Neural cell (in vitro differentiated cells): ENCODE results near the gene CACNA1C. TPM values are rescaled to one million over a fixed set of nuclear protein-coding genes. Genes with fewer than 3 reads are reported as not detected.

Experiments used
- H2AFZ ChIP-seq: fragments of 200-600, 300-800 bp; sonication (generic), shearing (Covaris generic); 2 replicates; pipeline ENCODE4 v1.6.0; 2014; ENCODE audit warnings: low read depth, mild to moderate bottlenecking, antibody characterized with exemption, low read length, moderate library complexity
- H3F3A ChIP-seq: fragments of 200-600 bp; shearing (Covaris generic); 2 replicates; pipeline ENCODE4 v1.6.1; 2016; ENCODE audit warnings: mild to moderate bottlenecking, moderate library complexity, mixed read lengths, antibody characterized with exemption, low read length; ENCODE audit not compliant: insufficient read depth, poor library complexity, severe bottlenecking
- H3K27ac ChIP-seq: fragments of 200-600, 300-800 bp; sonication (generic), shearing (Covaris generic); 2 replicates; pipeline ENCODE4 v1.5.1; 2014; ENCODE audit warnings: mild to moderate bottlenecking, low read length, moderate library complexity
- H3K27me3 ChIP-seq: fragments of 300-800, 200-600 bp; sonication (generic), shearing (Covaris generic); 2 replicates; pipeline ENCODE4 v1.6.0; 2014; ENCODE audit warnings: mild to moderate bottlenecking, low read depth, low read length, moderate library complexity; ENCODE audit not compliant: insufficient read depth
- H3K36me3 ChIP-seq: fragments of 300-800, 200-600 bp; sonication (generic), shearing (Covaris generic); 2 replicates; pipeline ENCODE4 v1.5.1; 2014; ENCODE audit warnings: mild to moderate bottlenecking, antibody characterized with exemption, low read length, moderate library complexity; ENCODE audit not compliant: insufficient read depth
- H3K4me2 ChIP-seq: fragments of 300-800, 200-600 bp; sonication (generic), shearing (Covaris generic); 2 replicates; pipeline ENCODE4 v1.6.0; 2014; ENCODE audit warnings: mild to moderate bottlenecking, low read length
- H3K4me3 ChIP-seq: fragments of 300-800, 200-600 bp; sonication (generic), shearing (Covaris generic); 2 replicates; pipeline ENCODE4 v1.5.1; 2014; ENCODE audit warnings: mild to moderate bottlenecking, low read length, moderate library complexity
- H3K79me2 ChIP-seq: fragments of 200-600 bp; shearing (Covaris generic); replicated peaks from 2 replicates; pipeline ENCODE4 v1.6.0; 2014; ENCODE audit warnings: mild to moderate bottlenecking, low read length, moderate library complexity; ENCODE audit not compliant: insufficient read depth
- H3K9ac ChIP-seq: fragments of 300-800, 200-600 bp; sonication (generic), shearing (Covaris generic); 2 replicates; pipeline ENCODE4 v1.6.1; 2016; ENCODE audit warnings: mild to moderate bottlenecking, low read length, mixed read lengths
- H3K9me2 ChIP-seq: fragments of 200-600 bp; shearing (Covaris generic); 2 replicates; pipeline ENCODE4 v1.6.1; 2016; ENCODE audit warnings: mild to moderate bottlenecking, low read length, mixed read lengths; ENCODE audit not compliant: insufficient read depth
- H3K9me3 ChIP-seq: fragments of 200-600, 300-800 bp; sonication (generic), shearing (Covaris generic); 2 replicates; pipeline ENCODE4 v1.6.1; 2016; ENCODE audit warnings: mild to moderate bottlenecking, mixed run types, low read length, moderate library complexity, mixed read lengths
- H4K20me1 ChIP-seq: fragments of 200-600 bp; shearing (Covaris generic); 2 replicates; pipeline ENCODE4 v1.6.1; 2016; ENCODE audit warnings: mild to moderate bottlenecking, mixed run types; ENCODE audit not compliant: insufficient read depth
- EP300 ChIP-seq: fragments of 450-650 bp; conservative IDR thresholded peaks from 2 replicates; pipeline ENCODE4 v1.6.1; 2014; ENCODE audit warnings: antibody characterized with exemption, mild to moderate bottlenecking, moderate library complexity; ENCODE audit not compliant: poor library complexity, severe bottlenecking
- EZH2 ChIP-seq: fragments of 200-600, 300-800 bp; shearing (Covaris generic), sonication (generic); IDR thresholded peaks from 2 replicates; pipeline ENCODE4 v1.6.1; 2014; ENCODE audit warnings: antibody characterized with exemption, low read length, borderline replicate concordance, mild to moderate bottlenecking; ENCODE audit not compliant: insufficient read depth, poor library complexity, severe bottlenecking
- MXI1 ChIP-seq: fragments of 450-650 bp; conservative IDR thresholded peaks from 2 replicates; pipeline ENCODE4 v1.6.1; 2014; ENCODE audit warnings: antibody characterized with exemption, mild to moderate bottlenecking; ENCODE audit not compliant: poor library complexity, severe bottlenecking
- POLR2AphosphoS5 ChIP-seq: IDR thresholded peaks from 2 replicates; pipeline ENCODE4 v1.6.1; 2012
- RAD21 ChIP-seq: fragments of 450-650 bp; conservative IDR thresholded peaks from 2 replicates; pipeline ENCODE4 v1.6.1; 2014; ENCODE audit warnings: antibody characterized with exemption, mild to moderate bottlenecking, moderate library complexity
- SMC3 ChIP-seq: fragments of 450-650 bp; conservative IDR thresholded peaks from 2 replicates; pipeline ENCODE4 v1.6.1; 2014; ENCODE audit warnings: antibody characterized with exemption, mild to moderate bottlenecking, moderate library complexity; ENCODE audit not compliant: poor library complexity
- TAF1 ChIP-seq: IDR thresholded peaks from 2 replicates; pipeline ENCODE4 v1.6.1; 2012; ENCODE audit warnings: low read depth
- polyA plus RNA-seq: library from polyadenylated mRNA; depleted of rRNA; stranded (reverse); fragments of >200 nt; gene quantifications from 2 replicates; pipeline ENCODE4 v1.2.3, GENCODE V29; 2014
- TF ChIP-seq, protein P1 (sequence below): IDR thresholded peaks from 2 replicates; pipeline ENCODE4 v1.6.1; 2012; ENCODE audit warnings: borderline replicate concordance
- TF ChIP-seq, protein P2 (sequence below): fragments of 450-650 bp; IDR thresholded peaks from 2 replicates; pipeline ENCODE4 v1.5.1; 2014; ENCODE audit warnings: antibody characterized with exemption, mild to moderate bottlenecking, moderate library complexity; ENCODE audit not compliant: poor library complexity, severe bottlenecking

CACNA1C gene
- polyA plus RNA-seq, 1 donor from 2014 or later, result 9.7 TPM

DNA sequence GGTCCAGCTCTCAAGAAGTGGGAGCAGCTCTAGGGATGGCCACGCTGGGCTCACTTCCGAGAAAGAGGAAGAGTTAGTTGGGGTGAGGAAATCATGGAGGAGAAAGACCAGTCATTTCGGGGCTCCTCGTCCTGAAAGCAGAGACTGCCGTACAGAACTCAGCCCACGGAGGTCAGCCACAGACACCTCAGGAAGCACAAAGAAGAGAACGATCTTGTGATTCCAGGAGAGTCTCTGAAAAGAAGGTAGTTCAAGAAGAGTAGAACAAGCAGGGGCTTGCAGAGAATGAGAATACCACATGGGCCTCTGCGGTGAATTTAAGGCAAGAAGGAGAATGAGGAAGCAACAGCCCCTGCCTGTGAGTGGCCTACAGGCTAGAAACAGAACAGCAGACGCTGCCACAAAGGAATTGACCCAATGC is 311.9 kb downstream of the CACNA1C start:
- no peak for TF ChIP-seq EZH2
- TF ChIP-seq EP300, result no peak
- no peak overlapping the region for H3K4me2 ChIP-seq
- no peak overlapping the region for H3K9ac ChIP-seq
- no peaks in the 10 kb centered on the region for H3K79me2 ChIP-seq
- H3K9me3 ChIP-seq, result no peaks in the 10 kb centered on the region
- H4K20me1 ChIP-seq, result no peaks in the 10 kb centered on the region
- no peaks in the 10 kb centered on the region for H3F3A ChIP-seq
- no peaks in the 10 kb centered on the region for H3K27me3 ChIP-seq
- H3K9me2 ChIP-seq, result no peaks in the 10 kb centered on the region
- no peak overlapping the region for H3K27ac ChIP-seq
- no peaks in the 10 kb centered on the region for H3K36me3 ChIP-seq
- H2AFZ ChIP-seq, result no peak overlapping the region
- no peak overlapping the region for H3K4me3 ChIP-seq

DNA sequence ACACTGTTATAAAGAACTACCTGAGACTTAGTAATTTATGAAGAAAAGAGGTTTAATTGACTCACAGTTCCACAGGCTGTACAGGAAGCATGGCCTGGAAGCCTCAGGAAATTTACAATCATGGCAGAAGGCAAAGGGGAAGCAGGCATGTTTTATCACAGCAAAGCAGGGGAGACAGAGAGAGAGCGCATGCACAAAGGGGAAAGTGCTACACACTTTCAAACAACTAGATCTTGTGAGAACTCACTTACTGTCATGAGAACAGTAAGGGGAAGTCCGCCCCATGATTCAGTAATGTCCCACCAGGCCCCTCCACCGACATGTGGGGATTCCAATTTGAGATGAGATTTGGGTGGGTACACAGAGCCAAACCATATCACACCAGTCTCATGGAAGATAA is 313.9 kb downstream of the CACNA1C start:
- Histone ChIP-seq H3K27me3 (no peaks in the 10 kb centered on the region), H4K20me1 (no peaks in the 10 kb centered on the region), H3K27ac (no peak overlapping the region), H3K79me2 (no peaks in the 10 kb centered on the region), H3K9me3 (no peaks in the 10 kb centered on the region), H3K4me3 (no peak overlapping the region), H2AFZ (no peak overlapping the region), H3F3A (no peaks in the 10 kb centered on the region), H3K9me2 (no peaks in the 10 kb centered on the region), H3K4me2 (no peak overlapping the region), H3K36me3 (no peaks in the 10 kb centered on the region), H3K9ac (no peak overlapping the region)
- TF ChIP-seq EZH2 (no peak), TAF1 (no peak), EP300 (no peak), MXI1 (no peak), POLR2AphosphoS5 (no peak), SMC3 (no peak), RAD21 (no peak)
- TF ChIP-seq, protein P1, sequence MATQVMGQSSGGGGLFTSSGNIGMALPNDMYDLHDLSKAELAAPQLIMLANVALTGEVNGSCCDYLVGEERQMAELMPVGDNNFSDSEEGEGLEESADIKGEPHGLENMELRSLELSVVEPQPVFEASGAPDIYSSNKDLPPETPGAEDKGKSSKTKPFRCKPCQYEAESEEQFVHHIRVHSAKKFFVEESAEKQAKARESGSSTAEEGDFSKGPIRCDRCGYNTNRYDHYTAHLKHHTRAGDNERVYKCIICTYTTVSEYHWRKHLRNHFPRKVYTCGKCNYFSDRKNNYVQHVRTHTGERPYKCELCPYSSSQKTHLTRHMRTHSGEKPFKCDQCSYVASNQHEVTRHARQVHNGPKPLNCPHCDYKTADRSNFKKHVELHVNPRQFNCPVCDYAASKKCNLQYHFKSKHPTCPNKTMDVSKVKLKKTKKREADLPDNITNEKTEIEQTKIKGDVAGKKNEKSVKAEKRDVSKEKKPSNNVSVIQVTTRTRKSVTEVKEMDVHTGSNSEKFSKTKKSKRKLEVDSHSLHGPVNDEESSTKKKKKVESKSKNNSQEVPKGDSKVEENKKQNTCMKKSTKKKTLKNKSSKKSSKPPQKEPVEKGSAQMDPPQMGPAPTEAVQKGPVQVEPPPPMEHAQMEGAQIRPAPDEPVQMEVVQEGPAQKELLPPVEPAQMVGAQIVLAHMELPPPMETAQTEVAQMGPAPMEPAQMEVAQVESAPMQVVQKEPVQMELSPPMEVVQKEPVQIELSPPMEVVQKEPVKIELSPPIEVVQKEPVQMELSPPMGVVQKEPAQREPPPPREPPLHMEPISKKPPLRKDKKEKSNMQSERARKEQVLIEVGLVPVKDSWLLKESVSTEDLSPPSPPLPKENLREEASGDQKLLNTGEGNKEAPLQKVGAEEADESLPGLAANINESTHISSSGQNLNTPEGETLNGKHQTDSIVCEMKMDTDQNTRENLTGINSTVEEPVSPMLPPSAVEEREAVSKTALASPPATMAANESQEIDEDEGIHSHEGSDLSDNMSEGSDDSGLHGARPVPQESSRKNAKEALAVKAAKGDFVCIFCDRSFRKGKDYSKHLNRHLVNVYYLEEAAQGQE, result no peak
- TF ChIP-seq, protein P2, sequence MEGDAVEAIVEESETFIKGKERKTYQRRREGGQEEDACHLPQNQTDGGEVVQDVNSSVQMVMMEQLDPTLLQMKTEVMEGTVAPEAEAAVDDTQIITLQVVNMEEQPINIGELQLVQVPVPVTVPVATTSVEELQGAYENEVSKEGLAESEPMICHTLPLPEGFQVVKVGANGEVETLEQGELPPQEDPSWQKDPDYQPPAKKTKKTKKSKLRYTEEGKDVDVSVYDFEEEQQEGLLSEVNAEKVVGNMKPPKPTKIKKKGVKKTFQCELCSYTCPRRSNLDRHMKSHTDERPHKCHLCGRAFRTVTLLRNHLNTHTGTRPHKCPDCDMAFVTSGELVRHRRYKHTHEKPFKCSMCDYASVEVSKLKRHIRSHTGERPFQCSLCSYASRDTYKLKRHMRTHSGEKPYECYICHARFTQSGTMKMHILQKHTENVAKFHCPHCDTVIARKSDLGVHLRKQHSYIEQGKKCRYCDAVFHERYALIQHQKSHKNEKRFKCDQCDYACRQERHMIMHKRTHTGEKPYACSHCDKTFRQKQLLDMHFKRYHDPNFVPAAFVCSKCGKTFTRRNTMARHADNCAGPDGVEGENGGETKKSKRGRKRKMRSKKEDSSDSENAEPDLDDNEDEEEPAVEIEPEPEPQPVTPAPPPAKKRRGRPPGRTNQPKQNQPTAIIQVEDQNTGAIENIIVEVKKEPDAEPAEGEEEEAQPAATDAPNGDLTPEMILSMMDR, result no peak

DNA sequence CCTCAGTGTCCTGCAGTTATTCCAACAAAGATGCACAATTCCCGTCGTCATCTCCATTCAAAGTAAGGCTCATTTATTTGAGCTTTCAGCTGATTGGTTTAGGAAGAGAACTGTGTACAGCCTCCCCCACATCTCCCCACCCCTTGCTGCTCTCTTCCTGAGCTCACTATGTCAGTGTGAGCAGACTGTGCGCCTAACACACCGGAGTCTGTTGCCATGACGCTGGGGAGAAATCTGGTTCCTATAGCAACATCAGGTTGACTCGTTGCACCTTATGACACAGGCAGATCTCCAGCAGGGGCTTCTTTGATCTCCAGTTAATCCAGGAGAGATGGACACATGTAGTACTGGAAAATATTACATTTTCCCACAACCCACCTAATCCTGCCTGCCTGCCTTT is 319.4 kb downstream of the CACNA1C start:
- TF ChIP-seq MXI1 (peak; percentile 89), TAF1 (no peak), SMC3 (peak; percentile 61), EZH2 (no peak), RAD21 (peak; percentile 54), EP300 (peak; percentile 84), POLR2AphosphoS5 (peak; percentile 54)
- TF ChIP-seq, protein P1, result no peak
- TF ChIP-seq, protein P2, result no peak
- Histone ChIP-seq H3K79me2 (no peaks in the 10 kb centered on the region), H3K27ac (peak overlapping the region; percentile 81), H3F3A (no peaks in the 10 kb centered on the region), H3K9ac (peak overlapping the region; percentile 56), H3K36me3 (no peaks in the 10 kb centered on the region), H3K27me3 (no peaks in the 10 kb centered on the region), H3K9me2 (no peaks in the 10 kb centered on the region), H3K4me2 (peak overlapping the region; percentile 42), H2AFZ (no peak overlapping the region), H3K9me3 (no peaks in the 10 kb centered on the region), H4K20me1 (no peaks in the 10 kb centered on the region), H3K4me3 (peak overlapping the region; percentile 42)
